ENCODE results near the gene CTH. TPM values are rescaled to one million over a fixed set of nuclear protein-coding genes. Genes with fewer than 3 reads are reported as not detected.

CTH gene
- total RNA-seq, 1 experiment from 2014 or later, result 33.9 TPM

GRCh38 chr1:70440642-70441391 lies 29.7 kb downstream of the CTH start:
- no peaks in the 10 kb centered on the region for H3K4me1 ChIP-seq (replicated peaks; ENCODE audit: insufficient read depth)
- no peaks in the 10 kb centered on the region for H3K9me3 ChIP-seq (ENCODE audit: insufficient read depth, low read depth)
- no peak overlapping the region for H2AFZ ChIP-seq
- no peaks in the 10 kb centered on the region for H4K20me1 ChIP-seq (ENCODE audit: insufficient read depth)
- CTCF ChIA-PET, result no interaction called here
- no peaks in the 10 kb centered on the region for H3K36me3 ChIP-seq (ENCODE audit: low read depth)
- H3F3A ChIP-seq (ENCODE audit: insufficient read depth, low read depth), result 0 out of 2 replicates have a peak, but pooled peaks cover 6% of the 10 kb centered on the region
- peak in 1 of 2 experiments; percentile 17 for DNase-seq
- H3K9me2 ChIP-seq (ENCODE audit: insufficient read depth), result no peaks in the 10 kb centered on the region
- POLR2A ChIA-PET (ENCODE audit: unreplicated experiment), result no interaction called here
- BruUV-seq (replicated peaks), result no TSS peak
- no peak overlapping the region for H3K27ac ChIP-seq
- H3K4me3 ChIP-seq, result no peak overlapping the region
- no peaks in the 10 kb centered on the region for H3K79me2 ChIP-seq (ENCODE audit: low read depth)
- TF ChIP-seq CTCF (conservative IDR thresholded peaks at IDR 0.05), result no peak
- TF ChIP-seq EZH2 (IDR thresholded peaks at IDR 0.05; ENCODE audit: low read depth), result no peak
- intact Hi-C loops (cut with micrococcal nuclease; ENCODE audit: unreplicated experiment), result no loop called here
- H3K4me2 ChIP-seq, result no peak overlapping the region
- H3K27me3 ChIP-seq (ENCODE audit: insufficient read depth, low read depth), result no peaks in the 10 kb centered on the region

- H3K4me2 ChIP-seq, result no peak overlapping the region
- no peak for DNase-seq
- intact Hi-C loops (cut with micrococcal nuclease; ENCODE audit: unreplicated experiment), result no loop called here
- TF ChIP-seq CTCF (conservative IDR thresholded peaks at IDR 0.05) (no peak), EZH2 (IDR thresholded peaks at IDR 0.05; ENCODE audit: low read depth) (no peak)
- H3K9me3 ChIP-seq (ENCODE audit: insufficient read depth, low read depth), result no peaks in the 10 kb centered on the region
- no peak overlapping the region for H3K4me3 ChIP-seq
- H3K9me2 ChIP-seq (ENCODE audit: insufficient read depth), result no peaks in the 10 kb centered on the region
- POLR2A ChIA-PET (ENCODE audit: unreplicated experiment), result no interaction called here
- H3K27me3 ChIP-seq (ENCODE audit: insufficient read depth, low read depth), result no peaks in the 10 kb centered on the region
- H3K36me3 ChIP-seq (ENCODE audit: low read depth), result no peaks in the 10 kb centered on the region
- H3F3A ChIP-seq (ENCODE audit: insufficient read depth, low read depth), result 0 out of 2 replicates have a peak, but pooled peaks cover 6% of the 10 kb centered on the region
- no peaks in the 10 kb centered on the region for H4K20me1 ChIP-seq (ENCODE audit: insufficient read depth)
- no TSS peak for BruUV-seq (replicated peaks)
- no peaks in the 10 kb centered on the region for H3K79me2 ChIP-seq (ENCODE audit: low read depth)
- H2AFZ ChIP-seq, result no peak overlapping the region
- CTCF ChIA-PET, result no interaction called here
- H3K27ac ChIP-seq, result no peak overlapping the region
- no peaks in the 10 kb centered on the region for H3K4me1 ChIP-seq (replicated peaks; ENCODE audit: insufficient read depth)
Observed at GRCh38 chr1:70441392-70442035, 30.4 kb downstream of the CTH start.

- intact Hi-C loops (cut with micrococcal nuclease; ENCODE audit: unreplicated experiment), result no loop called here
- Histone ChIP-seq H3K27ac (no peak overlapping the region), H3K9me3 (ENCODE audit: insufficient read depth, low read depth) (no peaks in the 10 kb centered on the region), H3K36me3 (ENCODE audit: low read depth) (no peaks in the 10 kb centered on the region), H3F3A (ENCODE audit: insufficient read depth, low read depth) (0 out of 2 replicates have a peak, but pooled peaks cover 6% of the 10 kb centered on the region), H3K4me1 (replicated peaks; ENCODE audit: insufficient read depth) (no peaks in the 10 kb centered on the region), H3K9me2 (ENCODE audit: insufficient read depth) (no peaks in the 10 kb centered on the region), H3K4me2 (no peak overlapping the region), H3K79me2 (ENCODE audit: low read depth) (no peaks in the 10 kb centered on the region), H3K4me3 (no peak overlapping the region), H2AFZ (no peak overlapping the region), H4K20me1 (ENCODE audit: insufficient read depth) (no peaks in the 10 kb centered on the region), H3K27me3 (ENCODE audit: insufficient read depth, low read depth) (no peaks in the 10 kb centered on the region)
- CTCF ChIA-PET, result no interaction called here
- POLR2A ChIA-PET (ENCODE audit: unreplicated experiment), result no interaction called here
- peak in 1 of 2 experiments; percentile 0 for DNase-seq
- no TSS peak for BruUV-seq (replicated peaks)
- no peak for TF ChIP-seq EZH2 (IDR thresholded peaks at IDR 0.05; ENCODE audit: low read depth)
Observed at GRCh38 chr1:70442490-70442889, 31.4 kb downstream of the CTH start.
